Trophoblast cell (in vitro differentiated cells and primary cell): Measurements from ENCODE around the gene AK6.

ENCODE experiments used
- DNase-seq, 2 donors: peaks; one replicate each; pipeline ENCODE4 v3.0.0-alpha.2; 2016
- H2AFZ ChIP-seq: 2 replicates; pipeline ENCODE4 v1.6.1; 2013; ENCODE audit warnings: low read length, moderate library complexity, mild to moderate bottlenecking; ENCODE audit not compliant: insufficient read depth, poor library complexity
- H2AK5ac ChIP-seq: 2 replicates; pipeline ENCODE4 v1.6.1; 2013; ENCODE audit warnings: mild to moderate bottlenecking, low read length
- H2BK120ac ChIP-seq: 2 replicates; pipeline ENCODE4 v1.6.1; 2013; ENCODE audit warnings: low read length, mild to moderate bottlenecking, moderate library complexity; ENCODE audit not compliant: insufficient read depth, poor library complexity
- H2BK12ac ChIP-seq: 2 replicates; pipeline ENCODE4 v1.6.1; 2013; ENCODE audit warnings: mild to moderate bottlenecking, low read length, moderate library complexity
- H2BK5ac ChIP-seq: 2 replicates; pipeline ENCODE4 v1.6.1; 2013; ENCODE audit warnings: low read length, low read depth, moderate library complexity, mild to moderate bottlenecking; ENCODE audit not compliant: poor library complexity
- H3K14ac ChIP-seq: 2 replicates; pipeline ENCODE4 v1.6.1; 2013; ENCODE audit warnings: mild to moderate bottlenecking, low read length
- H3K18ac ChIP-seq: 2 replicates; pipeline ENCODE4 v1.6.1; 2013; ENCODE audit warnings: mild to moderate bottlenecking, low read length
- H3K23ac ChIP-seq: 2 replicates; pipeline ENCODE4 v1.6.1; 2013; ENCODE audit warnings: low read length
- H3K27ac ChIP-seq: 2 replicates; pipeline ENCODE4 v1.5.1; 2013; ENCODE audit warnings: low read depth, mild to moderate bottlenecking, inconsistent platforms, low read length, moderate library complexity
- H3K27me3 ChIP-seq: 2 replicates; pipeline ENCODE4 v1.6.1; 2013; ENCODE audit warnings: inconsistent platforms, mild to moderate bottlenecking, low read length, moderate library complexity; ENCODE audit not compliant: insufficient read depth
- H3K36me3 ChIP-seq, 2 experiments: 1 replicate in 1 of 2; 2 replicates in 1 of 2; pipeline ENCODE4 v1.6.1; 2013; ENCODE audit warnings: low read length in 2 of 2, mild to moderate bottlenecking in 2 of 2, moderate library complexity in 1 of 2; ENCODE audit not compliant: insufficient read depth in 2 of 2, control insufficient read depth in 1 of 2
- H3K4ac ChIP-seq: 2 replicates; pipeline ENCODE4 v1.6.1; 2013; ENCODE audit warnings: low read depth, mild to moderate bottlenecking, low read length, moderate library complexity
- H3K4me1 ChIP-seq, 2 experiments: 1 replicate in 1 of 2; 2 replicates in 1 of 2; pipeline ENCODE4 v1.6.1; 2013; ENCODE audit warnings: low read length in 2 of 2, mild to moderate bottlenecking in 2 of 2, moderate library complexity in 1 of 2; ENCODE audit not compliant: insufficient read depth in 2 of 2, control insufficient read depth in 1 of 2
- H3K4me2 ChIP-seq: 2 replicates; pipeline ENCODE4 v1.6.1; 2013; ENCODE audit warnings: inconsistent platforms, mild to moderate bottlenecking, low read length, moderate library complexity
- H3K4me3 ChIP-seq: 2 replicates; pipeline ENCODE4 v1.5.1; 2013; ENCODE audit warnings: mild to moderate bottlenecking, low read depth, low read length, inconsistent platforms
- H3K79me1 ChIP-seq: one replicate; pipeline ENCODE4 v1.6.1; 2013; ENCODE audit warnings: low read length
- H3K79me2 ChIP-seq: 2 replicates; pipeline ENCODE4 v1.6.1; 2013; ENCODE audit warnings: low read length, mild to moderate bottlenecking; ENCODE audit not compliant: control insufficient read depth, insufficient read depth, poor library complexity
- H3K9ac ChIP-seq: 2 replicates; pipeline ENCODE4 v1.6.1; 2013; ENCODE audit warnings: mild to moderate bottlenecking, low read length
- H3K9me3 ChIP-seq: 2 replicates; pipeline ENCODE4 v1.6.1; 2013; ENCODE audit warnings: low read depth, mild to moderate bottlenecking, control low read depth, inconsistent platforms, low read length; ENCODE audit not compliant: insufficient read depth
- H4K12ac ChIP-seq: 2 replicates; pipeline ENCODE4 v1.6.1; 2013; ENCODE audit warnings: low read depth, mild to moderate bottlenecking, low read length, moderate library complexity
- H4K8ac ChIP-seq: 2 replicates; pipeline ENCODE4 v1.6.1; 2013; ENCODE audit warnings: low read depth, mild to moderate bottlenecking, low read length, moderate library complexity
- H4K91ac ChIP-seq: one replicate; pipeline ENCODE4 v1.6.1; 2013; ENCODE audit warnings: low read depth, mild to moderate bottlenecking, low read length, moderate library complexity
- WGBS: extraction: QIAGEN DNeasy Blood & Tissue Kit; methylation state at CpG from one replicate; pipeline ENCODE4 v1.1.7; 2013; ENCODE audit warnings: missing lambda C conversion rate; ENCODE audit not compliant: insufficient read length, insufficient coverage; ENCODE audit errors: extremely low coverage; 5-methylcytosine and 5-hydroxymethylcytosine counted together

The AK6 gene

DNA sequence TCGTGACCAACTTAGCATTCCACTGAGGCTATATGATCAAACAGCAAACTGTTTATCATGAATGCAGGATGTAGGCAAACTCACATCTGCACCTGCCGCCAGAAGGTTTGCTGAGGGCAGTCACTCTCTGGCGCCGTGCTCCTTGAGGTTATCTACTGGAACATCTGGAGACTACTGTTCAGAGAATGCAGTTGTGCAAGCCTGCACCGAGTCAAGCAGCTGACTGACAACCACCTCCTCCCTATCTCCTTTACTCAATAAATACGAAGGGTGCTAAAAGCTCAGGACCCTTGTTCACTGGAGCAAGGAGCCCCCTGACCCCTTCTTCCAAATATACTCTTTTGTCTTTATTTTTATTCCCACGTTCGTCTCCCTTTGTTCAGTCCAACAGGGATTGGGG is 63.8 kb downstream of the AK6 start:
- Histone ChIP-seq H2AK5ac (no peak overlapping the region), H3K9ac (no peak overlapping the region), H3K4ac (no peak overlapping the region), H3K14ac (no peak overlapping the region), H3K4me2 (no peak overlapping the region), H2AFZ (no peak overlapping the region), H3K27ac (peak overlapping the region; percentile 25), H4K8ac (no peak overlapping the region), H4K91ac (no peak overlapping the region), H2BK120ac (no peak overlapping the region), H2BK5ac (no peak overlapping the region), H3K79me2 (no peaks in the 10 kb centered on the region), H3K23ac (no peak overlapping the region), H2BK12ac (no peak overlapping the region), H3K27me3 (no peaks in the 10 kb centered on the region), H3K4me1 (peaks cover 0 to 3% of the 10 kb centered on the region in 2 experiments), H3K9me3 (peaks cover 9% of the 10 kb centered on the region), H3K36me3 (no peaks in the 10 kb centered on the region), H4K12ac (no peak overlapping the region), H3K79me1 (peaks cover 3% of the 10 kb centered on the region), H3K18ac (no peak overlapping the region), H3K4me3 (no peak overlapping the region)
- DNase-seq, result peak; percentile 86 to 90
- WGBS, result no CpG with 5 or more reads among the region's 8 CpGs
